Subcutaneous adipose tissue (tissue), 4 donors: ENCODE measurements around the gene DDR1. TPM values are rescaled to one million over a fixed set of nuclear protein-coding genes. Genes with fewer than 3 reads are reported as not detected.

ENCODE experiments used
- total RNA-seq, 4 donors: library from RNA; depleted of rRNA; stranded (reverse); fragments of >200 nt; gene quantifications; one replicate each; pipeline ENCODE4 v1.1.0, GENCODE V29; 2016
- TF ChIP-seq, protein P1 (sequence below): fragments of 450-650 bp; IDR thresholded peaks from one replicate; pipeline ENCODE4 v1.5.1; 2016; ENCODE audit warnings: low read depth, mild to moderate bottlenecking, control low read depth, antibody characterized with exemption, moderate library complexity

Gene DDR1
- total RNA-seq, 4 donors from 2014 or later: 14.3 to 62.0 (median 27.8) TPM

DNA sequence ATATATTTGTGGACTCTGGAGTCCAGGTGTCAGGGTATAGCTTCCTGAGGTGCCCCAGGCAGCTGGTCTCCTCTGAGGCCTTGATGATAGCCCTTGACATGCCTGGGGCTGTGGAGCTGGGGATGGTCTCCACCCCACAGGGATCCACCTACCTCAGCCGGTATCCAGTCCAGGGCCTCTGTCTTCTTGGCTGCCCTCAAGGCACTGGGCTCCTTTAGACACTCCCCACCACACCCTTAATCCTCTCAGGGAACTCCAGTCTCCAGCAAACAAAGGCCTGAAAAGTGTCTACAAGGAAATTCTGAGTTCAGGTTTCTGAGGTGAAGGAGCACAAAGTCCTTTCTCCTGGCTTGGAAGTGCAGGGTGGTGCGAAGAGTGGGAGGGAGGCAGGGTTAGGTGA, 44.6 kb upstream of the DDR1 start:
- TF ChIP-seq, protein P1, sequence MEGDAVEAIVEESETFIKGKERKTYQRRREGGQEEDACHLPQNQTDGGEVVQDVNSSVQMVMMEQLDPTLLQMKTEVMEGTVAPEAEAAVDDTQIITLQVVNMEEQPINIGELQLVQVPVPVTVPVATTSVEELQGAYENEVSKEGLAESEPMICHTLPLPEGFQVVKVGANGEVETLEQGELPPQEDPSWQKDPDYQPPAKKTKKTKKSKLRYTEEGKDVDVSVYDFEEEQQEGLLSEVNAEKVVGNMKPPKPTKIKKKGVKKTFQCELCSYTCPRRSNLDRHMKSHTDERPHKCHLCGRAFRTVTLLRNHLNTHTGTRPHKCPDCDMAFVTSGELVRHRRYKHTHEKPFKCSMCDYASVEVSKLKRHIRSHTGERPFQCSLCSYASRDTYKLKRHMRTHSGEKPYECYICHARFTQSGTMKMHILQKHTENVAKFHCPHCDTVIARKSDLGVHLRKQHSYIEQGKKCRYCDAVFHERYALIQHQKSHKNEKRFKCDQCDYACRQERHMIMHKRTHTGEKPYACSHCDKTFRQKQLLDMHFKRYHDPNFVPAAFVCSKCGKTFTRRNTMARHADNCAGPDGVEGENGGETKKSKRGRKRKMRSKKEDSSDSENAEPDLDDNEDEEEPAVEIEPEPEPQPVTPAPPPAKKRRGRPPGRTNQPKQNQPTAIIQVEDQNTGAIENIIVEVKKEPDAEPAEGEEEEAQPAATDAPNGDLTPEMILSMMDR: no peak

DNA sequence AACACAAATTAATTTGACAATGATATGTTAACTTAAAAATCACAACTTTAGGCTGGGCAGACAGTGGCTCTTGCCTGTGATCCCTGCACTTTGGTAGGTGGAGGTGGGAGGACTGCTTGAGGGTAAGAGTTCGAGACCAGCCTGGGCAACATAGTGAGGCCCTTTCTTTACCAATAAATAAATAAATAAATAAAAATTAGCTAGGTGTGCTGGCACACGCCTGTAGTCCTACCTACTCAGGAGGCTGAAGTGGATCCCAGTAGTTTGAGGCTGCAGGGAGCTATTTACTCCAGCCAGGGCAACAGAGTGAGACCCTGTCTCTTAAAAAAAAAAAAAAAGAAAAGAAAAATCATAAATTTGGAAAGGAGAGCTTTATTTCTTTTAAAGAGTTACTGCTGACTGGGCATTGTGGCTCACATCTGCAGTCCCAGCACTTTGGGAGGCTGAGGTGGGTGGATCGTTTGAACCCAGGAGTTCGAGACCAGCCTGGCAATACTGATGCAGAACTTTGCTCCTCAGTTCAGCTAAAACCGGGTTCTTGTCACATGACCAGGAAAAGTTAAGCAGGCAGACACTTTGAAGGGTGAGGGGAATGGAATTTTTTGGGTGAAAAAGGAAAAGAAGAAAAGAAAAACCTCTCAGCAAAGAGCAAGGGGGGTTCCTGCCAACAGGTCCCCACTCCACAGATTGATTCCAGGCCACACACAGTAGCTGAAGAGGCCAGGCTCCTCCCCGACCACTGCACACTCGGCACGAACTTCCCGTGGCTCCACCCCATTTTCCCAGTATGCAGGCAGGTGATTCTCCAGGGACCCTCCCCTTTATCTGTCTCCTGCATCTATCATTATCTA, 44.0 kb upstream of the DDR1 start:
- TF ChIP-seq, protein P1: no peak

DNA sequence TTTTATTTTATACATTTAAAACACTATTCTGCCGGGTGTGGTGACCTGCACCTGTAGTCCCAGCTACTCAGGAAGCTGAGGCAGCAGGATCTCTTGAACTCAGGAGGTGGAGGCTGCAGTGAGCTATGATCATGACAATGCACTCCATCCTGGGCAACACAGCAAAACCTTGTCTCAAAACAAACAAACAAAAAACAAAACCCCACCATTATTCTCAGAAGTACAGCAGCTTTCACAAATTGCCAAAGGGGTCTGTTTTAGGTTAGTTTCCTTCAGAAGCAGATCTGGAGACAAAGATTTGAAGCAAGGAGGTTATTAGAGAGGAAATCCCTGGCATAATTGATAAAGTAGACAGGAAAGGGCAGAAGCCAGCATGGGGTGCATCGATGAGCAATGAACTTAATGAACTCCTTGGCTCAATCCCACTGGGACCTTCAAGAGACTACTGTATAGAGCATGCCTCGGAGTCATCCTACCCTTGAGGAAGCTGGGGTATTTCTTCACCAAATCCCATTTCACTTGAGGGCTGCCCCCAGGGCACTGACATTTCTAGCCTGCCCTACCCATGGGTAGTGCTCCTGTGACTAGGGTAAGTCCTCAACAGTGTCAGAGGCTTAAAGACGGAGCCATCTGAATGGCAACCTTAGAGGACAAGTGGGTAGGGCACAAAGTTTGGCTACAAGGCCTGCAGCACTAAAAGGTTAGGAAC, 43.2 kb upstream of the DDR1 start:
- TF ChIP-seq, protein P1: no peak

DNA sequence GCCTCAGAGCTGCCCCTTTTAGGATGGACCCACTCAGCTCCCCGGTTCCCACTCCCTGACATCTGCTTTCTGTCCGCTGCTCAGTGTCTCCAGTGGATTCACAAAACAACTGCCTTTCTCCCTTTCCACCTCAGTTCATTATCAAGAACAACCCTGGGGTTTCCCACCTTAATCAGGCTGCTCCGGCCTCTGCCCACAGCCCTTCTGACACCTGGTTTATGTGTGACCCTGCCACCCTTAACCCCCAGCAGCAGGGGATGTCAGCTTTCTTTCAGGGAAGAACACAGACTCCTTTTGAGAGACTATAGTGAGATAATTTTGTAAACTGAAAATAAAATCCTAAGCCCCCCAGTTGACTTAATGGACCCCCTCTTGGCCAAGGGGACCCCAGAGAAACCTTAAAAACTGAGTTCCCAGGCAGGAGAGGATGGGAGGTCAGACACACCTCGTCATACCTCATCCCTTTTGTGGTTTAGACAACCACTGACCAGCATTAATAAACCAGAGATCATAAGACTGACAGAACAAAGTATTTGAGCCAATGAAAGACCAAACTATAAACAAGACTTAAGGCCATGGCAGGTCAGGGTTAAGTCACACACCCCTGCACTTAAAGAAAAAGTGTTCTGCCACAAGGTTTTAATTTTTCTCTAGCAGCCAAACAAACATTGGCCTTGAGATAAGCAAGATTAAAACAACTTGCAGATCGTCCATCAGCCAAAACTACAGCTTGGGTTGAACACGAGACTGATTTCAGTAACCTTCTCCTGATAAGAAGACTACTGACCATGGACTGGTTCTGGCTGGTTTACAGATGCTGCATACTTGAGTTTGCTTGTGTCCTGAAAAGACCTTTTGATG, 42.4 kb upstream of the DDR1 start:
- TF ChIP-seq, protein P1: no peak

DNA sequence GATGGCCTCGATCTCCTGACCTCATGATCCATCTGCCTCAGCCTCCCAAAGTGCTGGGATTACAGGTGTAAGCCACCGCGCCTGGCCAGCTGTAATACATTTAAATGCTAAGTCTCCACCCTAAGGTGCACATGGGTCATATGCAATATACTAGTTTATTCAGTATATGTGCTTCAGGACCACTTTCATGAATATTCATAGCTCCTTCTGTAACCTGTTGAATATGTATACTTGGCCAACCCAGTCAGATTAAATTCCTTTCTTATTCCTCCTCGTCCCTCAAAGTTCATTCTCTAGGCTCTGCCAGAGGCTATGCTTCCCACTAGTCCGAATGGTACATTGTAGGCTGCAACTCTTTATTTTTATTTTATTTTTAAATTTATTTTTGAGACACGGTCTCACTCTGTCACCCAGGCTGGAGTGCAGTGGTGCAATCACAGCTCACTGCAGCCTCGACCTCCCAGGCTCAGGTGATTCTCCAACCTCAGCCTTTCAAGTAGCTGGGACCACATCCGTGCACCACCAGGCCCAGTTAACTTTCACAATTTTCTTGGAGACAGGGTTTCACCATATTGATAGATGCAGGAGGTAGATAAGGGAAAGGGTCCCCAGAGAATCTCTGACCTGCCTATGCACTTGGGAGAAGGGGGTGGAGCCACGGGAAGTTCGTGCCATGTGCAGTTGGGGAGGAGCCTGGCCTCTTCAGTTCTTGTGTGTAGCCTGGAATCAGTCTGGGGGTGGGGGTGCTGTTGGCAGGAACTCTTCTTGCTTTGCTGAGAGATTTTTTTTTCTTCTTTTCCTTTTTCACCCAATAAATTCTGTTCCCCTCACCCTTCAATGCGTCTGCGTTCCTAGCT, 41.3 kb upstream of the DDR1 start:
- TF ChIP-seq, protein P1: no peak

DNA sequence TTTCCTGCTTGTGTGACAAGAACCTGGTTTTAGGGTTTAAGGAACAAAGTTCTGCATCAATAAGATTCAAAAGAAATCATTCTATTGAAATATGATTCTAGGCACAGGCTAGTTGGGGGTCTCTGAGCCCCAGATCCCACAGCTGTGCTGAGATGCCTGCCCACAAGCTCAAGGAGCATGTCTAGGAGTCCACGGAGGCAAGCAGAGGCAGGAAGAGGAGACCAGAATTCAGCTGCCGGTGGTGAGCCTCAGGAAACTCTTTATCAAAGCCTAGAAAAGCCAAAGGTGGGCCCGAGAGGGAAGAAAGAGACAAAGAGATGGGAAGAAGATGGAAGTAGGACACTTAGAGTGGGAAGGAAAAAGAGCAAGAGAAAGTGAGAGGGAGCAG, 40.7 kb upstream of the DDR1 start:
- TF ChIP-seq, protein P1: no peak
